NK-92 (cell line): Measurements from ENCODE around the gene EXOC4.

Experiments
- DNase-seq: peaks from one replicate; lab custom pipeline; 2025; ENCODE audit not compliant: unreplicated experiment; lab: John Stamatoyannopoulos, UW

Gene EXOC4

GRCh38 chr7:133815611-133816210 is 562.8 kb downstream of the EXOC4 start:
- no peak for DNase-seq

GRCh38 chr7:133819695-133820094 is 566.8 kb downstream of the EXOC4 start:
- DNase-seq: no peak

- DNase-seq: no peak
Observed at GRCh38 chr7:133820584-133820983, 567.7 kb downstream of the EXOC4 start.

GRCh38 chr7:133821171-133821570 is 568.3 kb downstream of the EXOC4 start:
- DNase-seq: no peak

GRCh38 chr7:133822001-133822641 is 569.2 kb downstream of the EXOC4 start:
- no peak for DNase-seq

- no peak for DNase-seq
Observed at GRCh38 chr7:133822868-133823552, 570.1 kb downstream of the EXOC4 start.

GRCh38 chr7:133824132-133824531 is 571.3 kb downstream of the EXOC4 start:
- DNase-seq: no peak

- DNase-seq: no peak
Observed at GRCh38 chr7:133827707-133828623, 575.1 kb downstream of the EXOC4 start.

GRCh38 chr7:133828906-133829305 is 576.0 kb downstream of the EXOC4 start:
- no peak for DNase-seq

- DNase-seq: no peak
Observed at GRCh38 chr7:133829336-133829897, 576.5 kb downstream of the EXOC4 start.

- no peak for DNase-seq
Observed at GRCh38 chr7:133830081-133830480, 577.2 kb downstream of the EXOC4 start.

GRCh38 chr7:133836666-133837065 is 583.8 kb downstream of the EXOC4 start:
- no peak for DNase-seq

GRCh38 chr7:133837224-133837623 is 584.3 kb downstream of the EXOC4 start:
- no peak for DNase-seq

GRCh38 chr7:133839121-133839520 is 586.2 kb downstream of the EXOC4 start:
- DNase-seq: no peak

- no peak for DNase-seq
Observed at GRCh38 chr7:133843341-133843740, 590.5 kb downstream of the EXOC4 start.

- no peak for DNase-seq
Observed at GRCh38 chr7:133845005-133845404, 592.1 kb downstream of the EXOC4 start.

- DNase-seq: no peak
Observed at GRCh38 chr7:133846203-133846945, 593.5 kb downstream of the EXOC4 start.

GRCh38 chr7:133850497-133851280 is 597.8 kb downstream of the EXOC4 start:
- DNase-seq: no peak

- no peak for DNase-seq
Observed at GRCh38 chr7:133851411-133851810, 598.5 kb downstream of the EXOC4 start.
